Upper lobe of right lung (tissue), 1 donor: ENCODE data around the gene SEC22A. TPM values are rescaled to one million over a fixed set of nuclear protein-coding genes. Genes with fewer than 3 reads are reported as not detected.

Experiments used
- ATAC-seq: fragments of 200-7000 bp; cut with Tn5 transposase; one replicate; pipeline ENCODE4 v1.9.1; 2020; ENCODE audit warnings: mild to moderate bottlenecking, moderate library complexity
- DNase-seq: peaks from one replicate; pipeline ENCODE4 v3.0.0-alpha.2; 2020
- H3K27ac ChIP-seq: fragments of 200-600 bp; one replicate; pipeline ENCODE4 v1.8.0; 2022
- H3K27me3 ChIP-seq: fragments of 200-600 bp; one replicate; pipeline ENCODE4 v1.8.0; 2022; ENCODE audit warnings: mild to moderate bottlenecking
- H3K36me3 ChIP-seq: fragments of 200-600 bp; one replicate; pipeline ENCODE4 v1.8.0; 2022
- H3K4me1 ChIP-seq: fragments of 200-600 bp; one replicate; pipeline ENCODE4 v1.8.0; 2022
- H3K4me3 ChIP-seq: fragments of 200-600 bp; one replicate; pipeline ENCODE4 v1.8.0; 2022; ENCODE audit warnings: mild to moderate bottlenecking
- H3K9me3 ChIP-seq: fragments of 200-600 bp; one replicate; pipeline ENCODE4 v1.8.0; 2022
- CTCF ChIP-seq: fragments of 200-600 bp; IDR thresholded peaks from one replicate; pipeline ENCODE4 v1.8.0; 2022; ENCODE audit warnings: antibody characterized with exemption
- intact Hi-C: fragments of 100-400 bp; cut with DNase I; formaldehyde crosslinking; loops from one replicate; pipeline ENCODE4 v1.11.0; 2022
- total RNA-seq: library from RNA; stranded (reverse); fragmentation: NEBNext Ultra II Directional; extraction: Animal tissue kit (Norgen Biotek cat#: 25700); gene quantifications from one replicate; pipeline ENCODE4 v1.2.1, GENCODE V29; 2021
- donor health status: DM: no; HTN: yes; CAD: no; lungs with severe emphysema.

SEC22A gene
- total RNA-seq, 1 donor from 2014 or later: 14.4 TPM

DNA sequence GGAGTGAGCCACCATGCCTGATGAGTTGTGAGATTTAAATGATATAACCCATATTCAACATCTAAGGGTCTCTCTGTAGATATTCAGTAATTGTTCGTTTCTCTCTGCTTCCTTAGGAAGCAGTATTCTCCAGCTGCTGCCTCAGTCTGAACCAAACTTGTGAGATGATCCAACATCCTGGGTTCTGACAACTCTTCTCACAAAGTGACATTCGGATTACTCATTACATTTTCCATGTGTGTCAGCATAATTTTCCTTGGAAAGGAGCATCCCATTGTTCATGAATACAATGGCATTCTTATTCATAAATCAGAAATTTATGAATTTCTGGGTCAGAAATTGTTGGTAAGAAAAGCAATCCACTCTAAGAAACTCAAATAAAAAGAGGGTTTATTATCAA is 15.0 kb upstream of the SEC22A start:
- TF ChIP-seq CTCF: no peak

GRCh38 chr3:123188058-123188457 is 13.7 kb upstream of the SEC22A start:
- Histone ChIP-seq H3K4me3 (no peak overlapping the region), H3K36me3 (no peaks in the 10 kb centered on the region), H3K27me3 (no peaks in the 10 kb centered on the region), H3K4me1 (no peaks in the 10 kb centered on the region), H3K27ac (no peak overlapping the region), H3K9me3 (no peaks in the 10 kb centered on the region)
- ATAC-seq (no peak), DNase-seq (no peak)
- intact Hi-C loops: no loop called here
- TF ChIP-seq CTCF: no peak

More for the DNA sequence above, 15.0 kb upstream of the SEC22A start:
- no peak for ATAC-seq
- DNase-seq: no peak
- no peak overlapping the region for H3K4me3 ChIP-seq
- H3K9me3 ChIP-seq: no peaks in the 10 kb centered on the region
- intact Hi-C loops: no loop called here
- H3K36me3 ChIP-seq: no peaks in the 10 kb centered on the region
- no peak overlapping the region for H3K27ac ChIP-seq
- H3K27me3 ChIP-seq: no peaks in the 10 kb centered on the region
- no peaks in the 10 kb centered on the region for H3K4me1 ChIP-seq

DNA sequence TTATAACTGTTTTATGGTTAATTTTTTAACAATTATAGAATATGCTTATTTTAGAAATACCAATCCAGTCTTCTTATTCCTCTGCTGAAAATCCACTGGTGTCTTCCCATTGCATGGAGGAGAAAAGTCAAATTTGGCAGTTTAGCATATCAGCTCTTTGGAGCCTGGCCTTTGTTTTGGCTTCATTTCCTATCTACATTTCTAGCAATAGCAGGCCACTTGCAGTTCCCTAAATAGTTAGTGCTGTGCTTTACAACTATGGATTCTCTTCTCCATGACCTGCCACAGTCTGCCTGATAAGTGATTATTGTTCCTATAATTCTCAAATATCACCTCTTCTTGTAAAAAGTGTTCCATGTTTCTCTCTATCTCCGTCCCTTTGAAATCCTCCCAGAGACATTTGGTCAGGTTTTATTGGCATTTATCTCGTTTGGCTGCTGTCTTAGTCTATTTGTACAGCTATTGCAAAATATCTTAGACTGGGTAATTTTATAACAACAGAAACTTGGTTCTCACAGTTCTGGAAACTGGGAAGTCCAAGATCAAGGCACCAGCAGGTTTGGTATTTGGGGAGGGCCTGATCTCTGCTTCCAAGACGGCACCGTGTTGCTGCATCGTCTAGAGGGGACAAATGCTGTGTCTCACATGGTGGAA is 8.2 kb upstream of the SEC22A start:
- Histone ChIP-seq H3K9me3 (no peaks in the 10 kb centered on the region), H3K27ac (no peak overlapping the region), H3K4me3 (no peak overlapping the region), H3K36me3 (no peaks in the 10 kb centered on the region), H3K4me1 (no peaks in the 10 kb centered on the region), H3K27me3 (no peaks in the 10 kb centered on the region)
- ATAC-seq (no peak), DNase-seq (no peak)
- no peak for TF ChIP-seq CTCF
- intact Hi-C loops: no loop called here

GRCh38 chr3:123194552-123194951 is 7.2 kb upstream of the SEC22A start:
- DNase-seq: peak; percentile 67
- peak; percentile 86 for ATAC-seq
- H3K27me3 ChIP-seq: no peaks in the 10 kb centered on the region
- H3K36me3 ChIP-seq: no peaks in the 10 kb centered on the region
- no peaks in the 10 kb centered on the region for H3K4me1 ChIP-seq
- H3K27ac ChIP-seq: no peak overlapping the region
- peak; percentile 50 for TF ChIP-seq CTCF
- intact Hi-C loops: no loop called here
- no peak overlapping the region for H3K4me3 ChIP-seq
- no peaks in the 10 kb centered on the region for H3K9me3 ChIP-seq

- DNase-seq (no peak), ATAC-seq (no peak)
- Histone ChIP-seq H3K27me3 (no peaks in the 10 kb centered on the region), H3K4me1 (peaks cover 14% of the 10 kb centered on the region), H3K4me3 (no peak overlapping the region), H3K27ac (no peak overlapping the region), H3K9me3 (no peaks in the 10 kb centered on the region), H3K36me3 (no peaks in the 10 kb centered on the region)
- TF ChIP-seq CTCF: no peak
- intact Hi-C loops: no loop called here
Measured at GRCh38 chr3:123198372-123198771, 3.4 kb upstream of the SEC22A start.

DNA sequence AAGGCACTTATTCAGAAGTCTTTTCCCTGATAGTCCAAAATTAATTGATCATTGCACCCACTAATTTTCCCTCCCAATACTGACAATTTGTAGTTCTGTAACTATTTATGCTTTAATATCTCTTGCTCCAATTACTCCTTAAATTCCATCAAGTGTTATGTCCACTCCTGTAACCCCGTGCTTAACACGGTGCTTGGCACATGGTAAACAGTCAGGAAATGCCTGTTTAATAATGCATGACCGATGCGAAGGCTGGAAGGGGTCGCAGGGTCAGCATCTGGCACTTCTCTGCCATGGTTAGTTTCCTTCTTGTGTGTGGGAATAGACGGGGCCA is 553 bp upstream of the SEC22A start:
- no peak for TF ChIP-seq CTCF
- DNase-seq: no peak
- no peaks in the 10 kb centered on the region for H3K9me3 ChIP-seq
- peak overlapping the region; percentile 93 for H3K27ac ChIP-seq
- ATAC-seq: no peak
- intact Hi-C loops: no loop called here
- H3K4me3 ChIP-seq: peak overlapping the region; percentile 99
- H3K27me3 ChIP-seq: no peaks in the 10 kb centered on the region
- peaks cover 14% of the 10 kb centered on the region for H3K4me1 ChIP-seq
- H3K36me3 ChIP-seq: no peaks in the 10 kb centered on the region
